Colonic mucosa (tissue), 4 donors: ENCODE measurements around the gene KIAA1217. TPM values are rescaled to one million over a fixed set of nuclear protein-coding genes. Genes with fewer than 3 reads are reported as not detected.

ENCODE experiments used
- DNase-seq: peaks from one replicate; pipeline ENCODE4 v3.0.0-alpha.2; 2020
- H3K27ac ChIP-seq: fragments of 200-600 bp; one replicate; pipeline ENCODE4 v1.8.0; 2021
- H3K27me3 ChIP-seq: fragments of 200-600 bp; one replicate; pipeline ENCODE4 v1.8.0; 2021
- H3K36me3 ChIP-seq: fragments of 200-600 bp; one replicate; pipeline ENCODE4 v1.8.0; 2021
- H3K4me1 ChIP-seq: fragments of 200-600 bp; one replicate; pipeline ENCODE4 v1.8.0; 2021; ENCODE audit warnings: mild to moderate bottlenecking
- H3K4me3 ChIP-seq: fragments of 200-600 bp; one replicate; pipeline ENCODE4 v1.8.0; 2021
- H3K9ac ChIP-seq, 2 donors: one replicate each; pipeline ENCODE4 v1.7.0; 2013; ENCODE audit warnings: control low read depth in 2 of 2, low read depth in 2 of 2, low read length in 2 of 2
- H3K9me3 ChIP-seq: fragments of 200-600 bp; one replicate; pipeline ENCODE4 v1.8.0; 2021
- intact Hi-C: fragments of 100-400 bp; cut with DNase I; formaldehyde crosslinking; loops from one replicate; pipeline ENCODE4 v1.14.1; 2022
- total RNA-seq, 2 donors: library from RNA; stranded (reverse); fragmentation: NEBNext Ultra II Directional in 1 of 2; extraction: Animal tissue kit (Norgen Biotek cat#: 25700) in 1 of 2; gene quantifications; one replicate each; pipeline ENCODE4 v1.2.1, GENCODE V29; 2021
- TF ChIP-seq, protein P1 (sequence below): fragments of 200-600 bp; IDR thresholded peaks from one replicate; pipeline ENCODE4 v1.8.0; 2022; ENCODE audit warnings: antibody characterized with exemption, mild to moderate bottlenecking
- donor health status: healthy.
- donor health status: DM: no; HTN: no; CAD: no.
- donor health status: DM: no; HTN: no; CAD: no.

Gene KIAA1217
- total RNA-seq, 2 donors from 2014 or later = 34.2 to 61.2 TPM

GRCh38 chr10:24205821-24206220 is 3.1 kb upstream of the KIAA1217 start:
- no peaks in the 10 kb centered on the region for H3K27me3 ChIP-seq
- H3K27ac ChIP-seq = no peak overlapping the region
- intact Hi-C loops = no loop called here
- no peaks in the 10 kb centered on the region for H3K4me1 ChIP-seq
- TF ChIP-seq, protein P1, sequence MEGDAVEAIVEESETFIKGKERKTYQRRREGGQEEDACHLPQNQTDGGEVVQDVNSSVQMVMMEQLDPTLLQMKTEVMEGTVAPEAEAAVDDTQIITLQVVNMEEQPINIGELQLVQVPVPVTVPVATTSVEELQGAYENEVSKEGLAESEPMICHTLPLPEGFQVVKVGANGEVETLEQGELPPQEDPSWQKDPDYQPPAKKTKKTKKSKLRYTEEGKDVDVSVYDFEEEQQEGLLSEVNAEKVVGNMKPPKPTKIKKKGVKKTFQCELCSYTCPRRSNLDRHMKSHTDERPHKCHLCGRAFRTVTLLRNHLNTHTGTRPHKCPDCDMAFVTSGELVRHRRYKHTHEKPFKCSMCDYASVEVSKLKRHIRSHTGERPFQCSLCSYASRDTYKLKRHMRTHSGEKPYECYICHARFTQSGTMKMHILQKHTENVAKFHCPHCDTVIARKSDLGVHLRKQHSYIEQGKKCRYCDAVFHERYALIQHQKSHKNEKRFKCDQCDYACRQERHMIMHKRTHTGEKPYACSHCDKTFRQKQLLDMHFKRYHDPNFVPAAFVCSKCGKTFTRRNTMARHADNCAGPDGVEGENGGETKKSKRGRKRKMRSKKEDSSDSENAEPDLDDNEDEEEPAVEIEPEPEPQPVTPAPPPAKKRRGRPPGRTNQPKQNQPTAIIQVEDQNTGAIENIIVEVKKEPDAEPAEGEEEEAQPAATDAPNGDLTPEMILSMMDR = no peak
- H3K36me3 ChIP-seq = no peaks in the 10 kb centered on the region
- H3K4me3 ChIP-seq = no peak overlapping the region
- H3K9ac ChIP-seq = no peak overlapping the region
- DNase-seq = no peak
- no peaks in the 10 kb centered on the region for H3K9me3 ChIP-seq

DNA sequence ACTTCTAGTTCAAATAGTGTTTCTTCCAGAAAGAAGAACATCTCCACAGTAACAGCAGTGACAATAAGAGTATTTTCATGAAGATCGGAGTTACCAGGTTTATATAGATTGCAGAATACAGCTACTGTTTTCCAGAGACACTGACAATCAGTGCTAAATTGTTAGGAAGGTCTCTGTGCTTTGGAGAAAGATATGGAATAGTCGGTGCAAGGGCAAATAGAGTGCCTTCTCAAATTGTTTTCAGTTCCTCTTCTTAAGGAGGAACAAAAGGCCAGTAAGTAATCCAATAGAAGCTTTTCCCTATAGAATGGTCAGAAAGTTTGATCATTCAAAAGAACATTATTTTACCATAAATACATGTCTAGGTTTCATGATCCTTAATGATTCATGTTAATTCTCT is 2.6 kb upstream of the KIAA1217 start:
- no peaks in the 10 kb centered on the region for H3K36me3 ChIP-seq
- no peak overlapping the region for H3K27ac ChIP-seq
- intact Hi-C loops = no loop called here
- TF ChIP-seq, protein P1 = no peak
- H3K4me3 ChIP-seq = no peak overlapping the region
- no peak for DNase-seq
- no peaks in the 10 kb centered on the region for H3K4me1 ChIP-seq
- no peaks in the 10 kb centered on the region for H3K27me3 ChIP-seq
- no peak overlapping the region for H3K9ac ChIP-seq
- H3K9me3 ChIP-seq = no peaks in the 10 kb centered on the region

- no peak for DNase-seq
- Histone ChIP-seq H3K27ac (no peak overlapping the region), H3K27me3 (no peaks in the 10 kb centered on the region), H3K4me1 (no peaks in the 10 kb centered on the region), H3K36me3 (no peaks in the 10 kb centered on the region), H3K4me3 (no peak overlapping the region), H3K9me3 (no peaks in the 10 kb centered on the region), H3K9ac (peak overlapping the region in 1 of 2 donors; percentile 29)
- TF ChIP-seq, protein P1 = no peak
- intact Hi-C loops = no loop called here
Observed at GRCh38 chr10:24206926-24207325, 2.0 kb upstream of the KIAA1217 start.

GRCh38 chr10:24207341-24207740 is 1.6 kb upstream of the KIAA1217 start:
- Histone ChIP-seq H3K9me3 (no peaks in the 10 kb centered on the region), H3K9ac (peak overlapping the region in 1 of 2 donors; percentile 29), H3K27me3 (no peaks in the 10 kb centered on the region), H3K4me3 (no peak overlapping the region), H3K4me1 (no peaks in the 10 kb centered on the region), H3K27ac (peak overlapping the region; percentile 65), H3K36me3 (no peaks in the 10 kb centered on the region)
- TF ChIP-seq, protein P1 = no peak
- intact Hi-C loops = no loop called here
- DNase-seq = peak; percentile 42

- Histone ChIP-seq H3K9ac (peak overlapping the region in 1 of 2 donors; percentile 79), H3K36me3 (no peaks in the 10 kb centered on the region), H3K4me1 (no peaks in the 10 kb centered on the region), H3K4me3 (peak overlapping the region; percentile 43), H3K27me3 (no peaks in the 10 kb centered on the region), H3K9me3 (no peaks in the 10 kb centered on the region), H3K27ac (peak overlapping the region; percentile 65)
- intact Hi-C loops = no loop called here
- peak; percentile 40 for DNase-seq
- TF ChIP-seq, protein P1 = no peak
Observed at GRCh38 chr10:24207781-24208611, 942 bp upstream of the KIAA1217 start.
